ENCODE data around the gene KRTAP5-10.
"Not testable (repeated sequence)": the region's sequence is repeated elsewhere in the genome, so short reads cannot be mapped to it uniquely, and the experiment has no call there.

DNA sequence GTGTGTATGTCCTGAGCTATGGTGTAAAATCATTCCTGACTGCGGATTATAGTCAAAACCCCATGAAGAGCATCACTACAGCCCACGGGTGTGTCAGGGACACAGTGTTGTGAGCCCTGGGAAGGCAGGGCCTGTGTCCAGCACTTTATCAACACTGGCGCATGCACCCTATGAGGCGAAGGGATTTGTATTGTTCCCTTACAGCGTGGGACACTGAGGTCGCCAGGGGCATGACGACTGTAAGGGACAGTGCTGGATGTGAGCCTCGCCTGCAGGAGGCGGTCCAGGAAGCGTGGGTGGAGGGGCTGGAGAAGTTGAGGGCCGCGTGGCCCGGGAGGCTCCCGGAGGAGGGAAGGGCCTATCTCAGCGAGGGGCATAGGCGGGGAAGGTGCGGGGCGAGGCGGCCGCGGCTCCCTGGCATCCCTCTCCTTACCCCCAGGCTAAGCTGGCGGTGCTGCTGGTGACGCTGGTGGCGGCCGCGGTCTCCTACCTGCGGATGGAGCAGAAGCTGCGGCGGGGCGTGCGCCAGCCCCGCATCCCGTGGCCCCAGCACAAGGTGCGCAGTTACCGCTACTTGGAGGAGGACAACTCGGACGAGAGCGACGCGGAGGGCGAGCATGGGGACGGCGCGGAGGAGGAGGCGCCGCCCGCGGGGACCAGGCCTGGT, 41.6 kb downstream of the KRTAP5-10 start:
- TF ChIP-seq, protein P1, sequence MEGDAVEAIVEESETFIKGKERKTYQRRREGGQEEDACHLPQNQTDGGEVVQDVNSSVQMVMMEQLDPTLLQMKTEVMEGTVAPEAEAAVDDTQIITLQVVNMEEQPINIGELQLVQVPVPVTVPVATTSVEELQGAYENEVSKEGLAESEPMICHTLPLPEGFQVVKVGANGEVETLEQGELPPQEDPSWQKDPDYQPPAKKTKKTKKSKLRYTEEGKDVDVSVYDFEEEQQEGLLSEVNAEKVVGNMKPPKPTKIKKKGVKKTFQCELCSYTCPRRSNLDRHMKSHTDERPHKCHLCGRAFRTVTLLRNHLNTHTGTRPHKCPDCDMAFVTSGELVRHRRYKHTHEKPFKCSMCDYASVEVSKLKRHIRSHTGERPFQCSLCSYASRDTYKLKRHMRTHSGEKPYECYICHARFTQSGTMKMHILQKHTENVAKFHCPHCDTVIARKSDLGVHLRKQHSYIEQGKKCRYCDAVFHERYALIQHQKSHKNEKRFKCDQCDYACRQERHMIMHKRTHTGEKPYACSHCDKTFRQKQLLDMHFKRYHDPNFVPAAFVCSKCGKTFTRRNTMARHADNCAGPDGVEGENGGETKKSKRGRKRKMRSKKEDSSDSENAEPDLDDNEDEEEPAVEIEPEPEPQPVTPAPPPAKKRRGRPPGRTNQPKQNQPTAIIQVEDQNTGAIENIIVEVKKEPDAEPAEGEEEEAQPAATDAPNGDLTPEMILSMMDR (IDR thresholded peaks at IDR 0.05 in 8 of 11, conservative IDR thresholded peaks at IDR 0.05 in 3 of 11) = not testable (repeated sequence)
- TF ChIP-seq POLR2A (IDR thresholded peaks at IDR 0.05) = not testable (repeated sequence)
